ENCODE results near the gene TWNK. TPM values are rescaled to one million over a fixed set of nuclear protein-coding genes. Genes with fewer than 3 reads are reported as not detected.

TWNK gene
- total RNA-seq, 4 donors from 2014 or later = 4.2 to 9.2 (median 6.4) TPM

DNA sequence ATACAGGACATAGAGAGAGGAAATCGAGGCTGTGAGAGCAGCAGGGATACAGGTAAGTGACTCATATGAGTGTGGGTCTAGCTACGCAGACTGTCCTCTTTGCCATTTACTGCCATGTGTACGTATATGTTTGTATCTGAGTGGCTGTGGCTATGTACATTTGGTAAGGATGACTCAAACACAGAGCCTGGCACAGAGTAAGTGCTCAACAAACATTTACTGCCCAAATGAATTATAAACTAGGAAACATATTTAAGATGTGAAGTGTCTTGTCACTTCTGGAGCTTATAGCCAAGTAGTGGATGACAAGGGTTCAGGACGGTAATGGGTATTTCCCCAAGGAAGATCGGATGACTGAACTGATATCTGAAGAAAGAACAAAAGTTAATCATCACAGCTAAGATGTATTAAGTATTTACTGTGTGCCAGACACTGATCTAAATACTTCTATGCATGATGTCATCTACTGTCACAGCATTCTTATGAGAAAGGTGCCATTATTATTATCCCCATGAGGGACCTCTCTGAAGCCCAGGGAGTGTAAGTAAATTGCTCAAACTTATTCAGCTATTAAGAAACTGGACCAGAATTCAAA lies 6.1 kb upstream of the TWNK start:
- DNase-seq (ENCODE audit: low spot score in 2 of 2) = peak in 1 of 2 donors; percentile 2
- intact Hi-C loops (cut with DNase I; ENCODE audit: low total_unique reads) = no loop called here
- H3K4me3 ChIP-seq (ENCODE audit: low read depth, poor library complexity, severe bottlenecking) = no peak overlapping the region
- 83 to 86% methylated on average over 5 of the region's 5 CpGs for WGBS, 2 donors
- TF ChIP-seq POLR2A (IDR thresholded peaks at IDR 0.05) (no peak), CTCF (IDR thresholded peaks at IDR 0.05) (no peak)

DNA sequence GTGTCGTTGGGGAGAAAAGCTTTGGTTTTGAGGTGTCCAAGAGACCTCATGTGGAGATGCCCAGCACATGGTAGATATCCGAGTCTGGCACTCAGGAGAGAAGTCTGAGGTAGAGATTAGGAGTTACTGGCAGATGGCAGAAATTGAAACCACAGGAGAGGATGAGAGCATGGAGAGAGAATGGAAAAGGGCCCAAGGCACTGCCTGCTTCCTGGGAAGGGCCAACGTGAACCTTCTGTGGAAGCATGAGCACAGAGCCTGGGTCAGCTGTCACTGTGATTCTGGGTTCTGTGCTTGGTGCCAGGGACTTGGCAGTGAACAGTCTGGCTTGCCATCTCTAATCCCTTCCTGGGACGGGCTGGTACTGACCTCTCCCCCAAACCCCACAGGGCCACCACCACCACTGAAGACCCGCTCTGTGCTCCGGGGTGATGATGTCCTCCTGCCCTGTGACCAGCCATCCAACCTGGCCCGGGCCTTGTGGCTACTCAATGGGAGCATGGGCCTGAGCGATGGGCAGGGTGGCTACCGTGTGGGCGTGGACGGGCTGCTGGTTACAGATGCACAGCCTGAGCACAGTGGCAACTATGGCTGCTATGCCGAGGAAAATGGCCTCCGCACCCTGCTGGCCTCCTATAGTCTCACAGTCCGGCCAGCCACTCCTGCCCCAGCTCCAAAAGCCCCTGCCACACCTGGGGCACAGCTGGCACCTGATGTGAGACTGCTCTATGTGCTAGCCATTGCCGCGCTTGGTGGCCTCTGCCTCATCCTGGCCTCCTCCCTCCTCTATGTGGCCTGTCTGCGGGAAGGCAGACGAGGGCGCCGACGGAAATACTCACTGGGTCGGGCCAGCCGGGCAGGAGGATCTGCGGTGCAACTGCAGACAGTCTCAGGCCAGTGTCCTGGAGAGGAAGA lies 4.2 kb upstream of the TWNK start:
- WGBS, 2 donors = 84 to 87% methylated on average over 20 to 24 of the region's 24 CpGs
- intact Hi-C loops (cut with DNase I; ENCODE audit: low total_unique reads) = no loop called here
- H3K4me3 ChIP-seq (ENCODE audit: low read depth, poor library complexity, severe bottlenecking) = no peak overlapping the region
- DNase-seq (ENCODE audit: low spot score in 2 of 2) = peak in 1 of 2 donors; percentile 77
- TF ChIP-seq CTCF (IDR thresholded peaks at IDR 0.05) = no peak
- no peak for TF ChIP-seq POLR2A (IDR thresholded peaks at IDR 0.05)

DNA sequence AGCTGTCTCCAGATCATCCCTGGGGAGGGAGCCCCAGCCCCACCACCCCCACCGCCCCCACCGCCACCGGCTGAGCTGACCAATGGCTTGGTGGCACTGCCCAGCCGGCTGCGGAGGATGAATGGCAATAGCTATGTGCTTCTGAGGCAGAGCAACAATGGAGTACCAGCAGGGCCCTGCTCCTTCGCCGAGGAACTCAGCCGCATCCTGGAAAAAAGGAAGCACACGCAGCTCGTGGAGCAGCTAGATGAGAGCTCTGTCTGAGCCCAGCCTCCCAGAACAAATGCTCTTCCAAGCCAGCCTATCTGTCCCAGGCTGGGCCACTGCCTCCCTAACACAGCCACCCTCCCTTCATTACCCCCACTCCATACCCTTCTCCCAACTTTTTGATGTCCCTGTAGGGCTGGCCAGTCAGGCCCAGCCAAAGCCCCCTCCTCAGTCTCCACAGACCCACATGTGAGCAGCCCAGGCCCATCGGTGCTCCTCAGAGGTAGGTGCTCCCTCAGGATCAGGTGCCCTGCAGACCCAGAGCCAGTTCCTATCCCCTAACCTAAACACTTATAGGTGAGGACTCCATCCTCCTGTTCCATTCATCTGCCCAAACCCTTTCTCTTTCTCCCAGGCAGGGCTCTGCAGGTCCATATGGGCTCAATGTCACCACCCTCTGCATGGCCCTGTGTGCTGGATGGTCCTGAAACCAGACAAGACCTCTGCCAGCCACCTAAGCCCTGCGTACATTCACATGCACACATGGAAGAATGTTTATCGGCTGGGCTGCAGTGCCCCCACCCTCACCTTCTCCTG lies 3.3 kb upstream of the TWNK start:
- TF ChIP-seq POLR2A (IDR thresholded peaks at IDR 0.05) (no peak), CTCF (IDR thresholded peaks at IDR 0.05) (no peak)
- WGBS, 2 donors = 88 to 89% methylated on average over 11 to 13 of the region's 13 CpGs
- DNase-seq (ENCODE audit: low spot score in 2 of 2) = peak in 1 of 2 donors; percentile 54
- no peak overlapping the region for H3K4me3 ChIP-seq (ENCODE audit: low read depth, poor library complexity, severe bottlenecking)
- intact Hi-C loops (cut with DNase I; ENCODE audit: low total_unique reads) = no loop called here

DNA sequence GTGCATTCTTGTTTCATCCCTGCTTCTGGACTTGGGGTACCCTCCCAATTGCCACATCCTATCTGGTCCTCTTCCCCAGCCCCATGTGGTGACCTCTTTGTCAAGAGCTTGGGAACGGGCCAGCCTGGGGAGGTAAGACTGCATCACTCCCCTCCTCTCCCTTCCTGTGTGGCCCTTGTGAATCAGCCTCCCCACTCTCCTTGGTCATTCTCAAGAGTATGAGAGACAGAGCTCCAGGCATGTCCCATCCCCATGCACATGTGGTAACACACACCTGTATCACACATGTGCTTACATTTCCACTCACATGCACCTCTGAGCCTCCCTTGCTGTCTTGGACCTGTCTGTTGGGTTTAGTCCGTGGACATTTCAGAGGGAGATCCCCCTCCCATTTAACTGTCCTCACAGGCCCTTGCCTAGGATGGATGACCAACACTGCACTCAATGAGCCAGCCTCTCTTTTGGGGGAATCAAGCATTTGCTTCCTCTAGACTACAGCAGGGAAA lies 2.6 kb upstream of the TWNK start:
- peak in 1 of 2 donors; percentile 75 for DNase-seq (ENCODE audit: low spot score in 2 of 2)
- intact Hi-C loops (cut with DNase I; ENCODE audit: low total_unique reads) = no loop called here

More for the DNA sequence above, 2.6 kb upstream of the TWNK start:
- TF ChIP-seq CTCF (IDR thresholded peaks at IDR 0.05) (no peak), POLR2A (IDR thresholded peaks at IDR 0.05) (no peak)
- H3K4me3 ChIP-seq (ENCODE audit: low read depth, poor library complexity, severe bottlenecking) = no peak overlapping the region
- WGBS, 2 donors = 77 to 85% methylated on average over 2 of the region's 2 CpGs
